Nephron (organoid): ENCODE measurements around the gene SKIC2.
A peak's percentile ranks its signal among the peaks of the same experiment; 100 is the strongest.

Experiments
- H3K27ac Mint-ChIP-seq, 3 experiments: 2 replicates each; pipeline ENCODE4 v1.8.0; 2020; ENCODE audit warnings: mixed read lengths in 3 of 3, mild to moderate bottlenecking in 2 of 3, moderate library complexity in 1 of 3
- H3K27me3 Mint-ChIP-seq: 2 replicates; pipeline ENCODE4 v1.8.0; 2021; ENCODE audit warnings: low read depth, mild to moderate bottlenecking, moderate library complexity, mixed read lengths
- H3K36me3 Mint-ChIP-seq: 2 replicates; pipeline ENCODE4 v1.8.0; 2020; ENCODE audit warnings: low read depth, mixed read lengths
- H3K4me1 Mint-ChIP-seq: 2 replicates; pipeline ENCODE4 v1.8.0; 2020; ENCODE audit warnings: mixed read lengths
- H3K4me3 Mint-ChIP-seq, 3 experiments: 2 replicates each; pipeline ENCODE4 v1.8.0; 2020; ENCODE audit warnings: mild to moderate bottlenecking in 3 of 3, mixed read lengths in 3 of 3, moderate library complexity in 2 of 3
- H3K9me3 Mint-ChIP-seq: 2 replicates; pipeline ENCODE4 v1.8.0; 2020; ENCODE audit warnings: mixed read lengths
- TF ChIP-seq, protein P1 (sequence below), 3 experiments: fragments of 200-600 bp; sonication (generic); IDR thresholded peaks; one replicate each; pipeline ENCODE4 v1.5.0; 2021; ENCODE audit warnings: antibody characterized with exemption in 3 of 3; ENCODE audit not compliant: unreplicated experiment in 3 of 3

Gene SKIC2

DNA sequence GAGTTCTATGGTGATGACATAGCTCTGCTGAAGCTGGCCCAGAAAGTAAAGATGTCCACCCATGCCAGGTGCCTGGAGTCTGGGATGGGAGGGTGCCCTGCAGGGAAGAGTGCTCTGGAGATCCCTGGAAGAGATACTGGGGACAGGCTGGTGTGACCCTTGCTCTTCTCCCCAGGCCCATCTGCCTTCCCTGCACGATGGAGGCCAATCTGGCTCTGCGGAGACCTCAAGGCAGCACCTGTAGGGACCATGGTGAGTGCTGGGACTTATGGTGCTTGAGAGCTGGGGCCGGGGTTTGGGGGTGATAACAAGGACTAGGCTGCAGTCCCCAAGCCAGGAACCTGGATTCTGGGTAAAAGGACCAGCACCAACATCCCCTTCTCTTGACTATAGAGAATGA is 15.2 kb upstream of the SKIC2 start:
- TF ChIP-seq, protein P1, sequence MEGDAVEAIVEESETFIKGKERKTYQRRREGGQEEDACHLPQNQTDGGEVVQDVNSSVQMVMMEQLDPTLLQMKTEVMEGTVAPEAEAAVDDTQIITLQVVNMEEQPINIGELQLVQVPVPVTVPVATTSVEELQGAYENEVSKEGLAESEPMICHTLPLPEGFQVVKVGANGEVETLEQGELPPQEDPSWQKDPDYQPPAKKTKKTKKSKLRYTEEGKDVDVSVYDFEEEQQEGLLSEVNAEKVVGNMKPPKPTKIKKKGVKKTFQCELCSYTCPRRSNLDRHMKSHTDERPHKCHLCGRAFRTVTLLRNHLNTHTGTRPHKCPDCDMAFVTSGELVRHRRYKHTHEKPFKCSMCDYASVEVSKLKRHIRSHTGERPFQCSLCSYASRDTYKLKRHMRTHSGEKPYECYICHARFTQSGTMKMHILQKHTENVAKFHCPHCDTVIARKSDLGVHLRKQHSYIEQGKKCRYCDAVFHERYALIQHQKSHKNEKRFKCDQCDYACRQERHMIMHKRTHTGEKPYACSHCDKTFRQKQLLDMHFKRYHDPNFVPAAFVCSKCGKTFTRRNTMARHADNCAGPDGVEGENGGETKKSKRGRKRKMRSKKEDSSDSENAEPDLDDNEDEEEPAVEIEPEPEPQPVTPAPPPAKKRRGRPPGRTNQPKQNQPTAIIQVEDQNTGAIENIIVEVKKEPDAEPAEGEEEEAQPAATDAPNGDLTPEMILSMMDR (IDR thresholded peaks at IDR 0.05; ENCODE audit: unreplicated experiment in 3 of 3): no peak
- Mint-ChIP-seq H3K36me3 (no peaks in the 10 kb centered on the region), H3K27me3 (peaks cover 14% of the 10 kb centered on the region), H3K9me3 (no peaks in the 10 kb centered on the region), H3K27ac (no peak overlapping the region), H3K4me3 (no peak overlapping the region), H3K4me1 (peaks cover 13% of the 10 kb centered on the region)

DNA sequence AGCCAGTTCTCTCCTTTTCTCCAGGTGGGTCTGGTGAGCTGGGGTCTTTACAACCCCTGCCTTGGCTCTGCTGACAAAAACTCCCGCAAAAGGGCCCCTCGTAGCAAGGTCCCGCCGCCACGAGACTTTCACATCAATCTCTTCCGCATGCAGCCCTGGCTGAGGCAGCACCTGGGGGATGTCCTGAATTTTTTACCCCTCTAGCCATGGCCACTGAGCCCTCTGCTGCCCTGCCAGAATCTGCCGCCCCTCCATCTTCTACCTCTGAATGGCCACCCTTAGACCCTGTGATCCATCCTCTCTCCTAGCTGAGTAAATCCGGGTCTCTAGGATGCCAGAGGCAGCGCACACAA is 13.8 kb upstream of the SKIC2 start:
- Mint-ChIP-seq H3K9me3 (no peaks in the 10 kb centered on the region), H3K27ac (peak overlapping the region in 2 of 3 experiments; percentile 14 to 44), H3K27me3 (peaks cover 14% of the 10 kb centered on the region), H3K36me3 (no peaks in the 10 kb centered on the region), H3K4me3 (no peak overlapping the region), H3K4me1 (peaks cover 13% of the 10 kb centered on the region)
- TF ChIP-seq, protein P1 (IDR thresholded peaks at IDR 0.05; ENCODE audit: unreplicated experiment in 3 of 3): no peak

DNA sequence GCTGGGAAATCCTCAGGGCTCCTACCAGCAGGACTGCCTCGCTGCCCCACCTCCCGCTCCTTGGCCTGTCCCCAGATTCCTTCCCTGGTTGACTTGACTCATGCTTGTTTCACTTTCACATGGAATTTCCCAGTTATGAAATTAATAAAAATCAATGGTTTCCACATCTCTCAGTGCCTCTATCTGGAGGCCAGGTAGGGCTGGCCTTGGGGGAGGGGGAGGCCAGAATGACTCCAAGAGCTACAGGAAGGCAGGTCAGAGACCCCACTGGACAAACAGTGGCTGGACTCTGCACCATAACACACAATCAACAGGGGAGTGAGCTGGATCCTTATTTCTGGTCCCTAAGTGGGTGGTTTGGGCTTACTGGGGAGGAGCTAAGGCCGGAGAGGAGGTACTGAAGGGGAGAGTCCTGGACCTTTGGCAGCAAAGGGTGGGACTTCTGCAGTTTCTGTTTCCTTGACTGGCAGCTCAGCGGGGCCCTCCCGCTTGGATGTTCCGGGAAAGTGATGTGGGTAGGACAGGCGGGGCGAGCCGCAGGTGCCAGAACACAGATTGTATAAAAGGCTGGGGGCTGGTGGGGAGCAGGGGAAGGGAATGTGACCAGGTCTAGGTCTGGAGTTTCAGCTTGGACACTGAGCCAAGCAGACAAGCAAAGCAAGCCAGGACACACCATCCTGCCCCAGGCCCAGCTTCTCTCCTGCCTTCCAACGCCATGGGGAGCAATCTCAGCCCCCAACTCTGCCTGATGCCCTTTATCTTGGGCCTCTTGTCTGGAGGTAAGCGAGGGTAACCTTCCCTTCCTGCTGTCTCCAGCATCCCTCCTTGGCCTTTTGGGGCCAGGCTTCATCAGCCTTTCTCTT is 13.2 kb upstream of the SKIC2 start, which contains the start of gene CFB:
CFB (plus strand) TSS at position 589 of the 863 bp plus-strand sequence; CDS start at position 716, 127 bp downstream.
- H3K27me3 Mint-ChIP-seq: peaks cover 10% of the 10 kb centered on the region
- H3K36me3 Mint-ChIP-seq: peaks cover under 1% of the 10 kb centered on the region
- H3K9me3 Mint-ChIP-seq: no peaks in the 10 kb centered on the region
- H3K4me1 Mint-ChIP-seq: peaks cover 7% of the 10 kb centered on the region
- TF ChIP-seq, protein P1 (IDR thresholded peaks at IDR 0.05; ENCODE audit: unreplicated experiment in 3 of 3): no peak
- H3K27ac Mint-ChIP-seq: peak within 1 kb of the TSS in 2 of 3 experiments; percentile 14 to 44
- H3K4me3 Mint-ChIP-seq: no peak within 1 kb of the TSS

DNA sequence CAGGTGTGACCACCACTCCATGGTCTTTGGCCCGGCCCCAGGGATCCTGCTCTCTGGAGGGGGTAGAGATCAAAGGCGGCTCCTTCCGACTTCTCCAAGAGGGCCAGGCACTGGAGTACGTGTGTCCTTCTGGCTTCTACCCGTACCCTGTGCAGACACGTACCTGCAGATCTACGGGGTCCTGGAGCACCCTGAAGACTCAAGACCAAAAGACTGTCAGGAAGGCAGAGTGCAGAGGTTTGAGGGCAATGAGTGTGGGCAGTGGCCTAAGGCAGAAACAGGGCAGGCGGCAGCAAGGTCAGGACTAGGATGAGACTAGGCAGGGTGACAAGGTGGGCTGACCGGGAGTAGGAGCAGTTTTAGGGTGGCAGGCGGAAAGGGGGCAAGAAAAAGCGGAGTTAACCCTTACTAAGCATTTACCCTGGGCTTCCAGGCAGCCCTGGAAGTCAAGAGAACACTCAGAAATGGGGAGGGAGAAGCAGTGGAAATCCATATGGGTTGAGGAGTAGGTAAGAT is 12.5 kb upstream of the SKIC2 start:
- Mint-ChIP-seq H3K27me3 (peaks cover 9% of the 10 kb centered on the region), H3K4me1 (peaks cover 6% of the 10 kb centered on the region), H3K9me3 (no peaks in the 10 kb centered on the region), H3K4me3 (no peak overlapping the region), H3K36me3 (peaks cover 6% of the 10 kb centered on the region), H3K27ac (no peak overlapping the region)
- TF ChIP-seq, protein P1 (IDR thresholded peaks at IDR 0.05; ENCODE audit: unreplicated experiment in 3 of 3): no peak

DNA sequence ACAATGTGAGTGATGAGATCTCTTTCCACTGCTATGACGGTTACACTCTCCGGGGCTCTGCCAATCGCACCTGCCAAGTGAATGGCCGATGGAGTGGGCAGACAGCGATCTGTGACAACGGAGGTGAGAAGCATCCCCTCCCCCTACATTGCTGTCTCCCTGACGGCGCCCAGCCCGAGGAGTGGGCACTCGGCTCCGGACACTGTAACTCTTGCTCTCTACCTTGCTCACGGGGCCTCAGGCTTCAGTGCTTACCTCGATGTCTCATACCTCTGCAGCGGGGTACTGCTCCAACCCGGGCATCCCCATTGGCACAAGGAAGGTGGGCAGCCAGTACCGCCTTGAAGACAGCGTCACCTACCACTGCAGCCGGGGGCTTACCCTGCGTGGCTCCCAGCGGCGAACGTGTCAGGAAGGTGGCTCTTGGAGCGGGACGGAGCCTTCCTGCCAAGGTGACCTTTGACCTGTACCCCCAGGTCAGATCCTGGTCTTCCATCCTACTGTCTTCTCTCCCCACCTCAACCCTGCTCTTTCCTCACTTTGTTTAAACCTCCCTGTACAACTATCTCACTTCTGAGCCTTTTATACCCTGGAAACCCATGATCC is 11.8 kb upstream of the SKIC2 start:
- Mint-ChIP-seq H3K4me3 (no peak overlapping the region), H3K27me3 (peaks cover 9% of the 10 kb centered on the region), H3K9me3 (no peaks in the 10 kb centered on the region), H3K36me3 (peaks cover 6% of the 10 kb centered on the region), H3K4me1 (peaks cover 6% of the 10 kb centered on the region), H3K27ac (no peak overlapping the region)
- TF ChIP-seq, protein P1 (IDR thresholded peaks at IDR 0.05; ENCODE audit: unreplicated experiment in 3 of 3): no peak
